Heart left ventricle (tissue), 13 donors: ENCODE data around the gene TPR.

Experiments used
- CTCF ChIP-seq, 12 donors: fragments of 200-600 bp; sonication (generic) in 4 of 12; IDR thresholded peaks; one replicate each; pipeline versions ENCODE4 v1.5.0 to v1.8.0; 2018 to 2022; ENCODE audit warnings: antibody characterized with exemption in 12 of 12, mild to moderate bottlenecking in 5 of 12
- POLR2A ChIP-seq, 2 donors: fragments of 450-650 bp; IDR thresholded peaks; one replicate each; pipeline ENCODE4 v1.6.1; 2017; ENCODE audit warnings: antibody characterized with exemption in 2 of 2, mild to moderate bottlenecking in 2 of 2, moderate library complexity in 2 of 2
- donor health status: ischemic (EF 13 %, LVEDD 7.1; RV severe dilation, severe dysfunction).
- donor health status: DM: no; HTN: yes; CAD: no.
- donor health status: DM: no; HTN: no; CAD: no.
- donor health status: ischemic (EF 25% LVEDD 6.9; RV normal size, moderate dysfunction).
- donor health status: ischemic (EF 25% LVEDD 5.7; RV mildly dilated, moderate dysfunction).
- donor health status: ischemic (EF 35%, LVEDD 5.7; RV mildly dilated, moderate dysfunction).
- donor health status: nonischemic (EF 11% LVEDD 7.7; RV severe dilation, severe dysfunction).
- donor health status: DM: yes; HTN: yes; CAD: no.
- donor health status: PGD.
- donor health status: ischemic (EF 29% LVEDD 5.4; RV normal size, mild dysfunction).
- donor health status: nonischemic (EF 23%, LVEDD 6.1; RV moderate dilation, normal function).

- TF ChIP-seq CTCF (IDR thresholded peaks at IDR 0.05) (no peak), POLR2A (IDR thresholded peaks at IDR 0.05) (no peak)
Observed at GRCh38 chr1:186297439-186298045, 77.5 kb downstream of the TPR start.
